Measurements from ENCODE around the gene TMED1. TPM values are rescaled to one million over a fixed set of nuclear protein-coding genes. Genes with fewer than 3 reads are reported as not detected.

Gene TMED1
- total and polyA plus RNA-seq, 2 experiments from 2014 or later = 29.7 to 37.2 TPM

- TF ChIP-seq REST (IDR thresholded peaks at IDR 0.05; ENCODE audit: unreplicated experiment) = no peak
- no peak for TF ChIP-seq EZH2 (IDR thresholded peaks at IDR 0.05; ENCODE audit: low read depth, unreplicated experiment)
Observed at GRCh38 chr19:10863107-10863717, 27.2 kb upstream of the TMED1 start (continued).

GRCh38 chr19:10862561-10863106 lies 26.6 kb upstream of the TMED1 start:
- no peaks in the 10 kb centered on the region; the same call in 1 of the 2 replicates for H3K9me2 ChIP-seq (ENCODE audit: insufficient read depth)
- no peaks in the 10 kb centered on the region for H3K4me1 ChIP-seq (ENCODE audit: insufficient read depth)
- no peak for TF ChIP-seq ZNF331 (CRISPR knock-in tag; IDR thresholded peaks at IDR 0.05; ENCODE audit: low read depth)
- no peak for TF ChIP-seq ZNF462 (CRISPR knock-in tag; IDR thresholded peaks at IDR 0.05)
- no peak for TF ChIP-seq JUNB (IDR thresholded peaks at IDR 0.05; ENCODE audit: unreplicated experiment)
- TF ChIP-seq EZH2 (IDR thresholded peaks at IDR 0.05; ENCODE audit: low read depth, unreplicated experiment) = no peak
- TF ChIP-seq NANOG (IDR thresholded peaks at IDR 0.05; ENCODE audit: borderline replicate concordance) = no peak
- no peak for TF ChIP-seq CREB1 (CRISPR knock-in tag; IDR thresholded peaks at IDR 0.05; ENCODE audit: low read depth)
- TF ChIP-seq POLR2AphosphoS5 (IDR thresholded peaks at IDR 0.05; ENCODE audit: low read depth) = no peak
- H3K36me3 ChIP-seq (ENCODE audit: insufficient read depth) = no peaks in the 10 kb centered on the region
- no peak overlapping the region for H3K4me2 ChIP-seq
- Mint-ChIP-seq H3K27ac (no peak overlapping the region), H3K4me1 (peaks cover 8% of the 10 kb centered on the region), H3K27me3 (ENCODE audit: insufficient read depth, low read depth, poor library complexity) (peaks cover 11% of the 10 kb centered on the region), H3K9me3 (no peaks in the 10 kb centered on the region; the same call in 2 of the 3 replicates), H3K4me3 (no peak overlapping the region), H3K36me3 (ENCODE audit: low read depth) (no peaks in the 10 kb centered on the region)
- no peak overlapping the region for H3K4me3 ChIP-seq
- H3K79me2 ChIP-seq (replicated peaks; ENCODE audit: insufficient read depth) = no peaks in the 10 kb centered on the region
- H3K27me3 ChIP-seq (ENCODE audit: insufficient read depth) = no peaks in the 10 kb centered on the region
- 0 out of 2 replicates have a peak, but pooled peaks cover 3% of the 10 kb centered on the region for H3F3A ChIP-seq (replicated peaks; ENCODE audit: low read depth)
- ATAC-seq (no peak), DNase-seq (ENCODE audit: low spot score) (no peak)
- H2AFZ ChIP-seq = peak overlapping the region; percentile 23; the same call in 1 of the 2 replicates
- H4K20me1 ChIP-seq (replicated peaks; ENCODE audit: insufficient read depth) = no peaks in the 10 kb centered on the region
- no peak overlapping the region for H3K27ac ChIP-seq (ENCODE audit: low read depth)
